ENCODE data around the gene TTYH2. TPM values are rescaled to one million over a fixed set of nuclear protein-coding genes. Genes with fewer than 3 reads are reported as not detected.
"Not testable (repeated sequence)": the region's sequence is repeated elsewhere in the genome, so short reads cannot be mapped to it uniquely, and the experiment has no call there.

TTYH2 gene
- total RNA-seq, 1 donor from 2014 or later: 2.1 TPM

DNA sequence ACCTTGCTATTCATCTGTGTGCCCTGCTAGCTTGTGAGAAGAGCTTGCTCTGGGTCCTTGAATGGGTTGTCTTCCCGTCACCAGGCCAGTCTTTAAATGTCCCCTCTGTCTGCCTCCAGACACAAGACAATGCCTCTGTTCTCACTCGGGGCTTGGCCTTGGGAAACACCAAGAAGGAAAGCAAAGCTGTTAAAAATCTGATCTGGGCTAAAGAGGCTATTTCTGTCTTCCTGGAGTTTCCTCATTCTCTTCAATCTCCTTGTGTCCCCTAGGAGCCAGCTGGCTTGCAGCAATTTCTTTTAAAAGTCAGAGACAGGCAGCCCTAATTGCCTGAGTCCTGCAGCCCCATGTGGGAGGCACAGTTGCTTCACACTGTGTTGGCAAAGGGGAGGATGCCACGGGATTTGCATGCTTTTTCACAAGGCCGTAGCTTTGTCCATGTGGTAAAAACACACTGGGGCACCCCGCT lies 63.2 kb downstream of the TTYH2 start:
- Mint-ChIP-seq H3K36me3 (ENCODE audit: low read depth) (no peaks in the 10 kb centered on the region), H3K4me3 (ENCODE audit: unreplicated experiment) (no peak overlapping the region), H3K9me3 (ENCODE audit: low read depth) (no peaks in the 10 kb centered on the region)

DNA sequence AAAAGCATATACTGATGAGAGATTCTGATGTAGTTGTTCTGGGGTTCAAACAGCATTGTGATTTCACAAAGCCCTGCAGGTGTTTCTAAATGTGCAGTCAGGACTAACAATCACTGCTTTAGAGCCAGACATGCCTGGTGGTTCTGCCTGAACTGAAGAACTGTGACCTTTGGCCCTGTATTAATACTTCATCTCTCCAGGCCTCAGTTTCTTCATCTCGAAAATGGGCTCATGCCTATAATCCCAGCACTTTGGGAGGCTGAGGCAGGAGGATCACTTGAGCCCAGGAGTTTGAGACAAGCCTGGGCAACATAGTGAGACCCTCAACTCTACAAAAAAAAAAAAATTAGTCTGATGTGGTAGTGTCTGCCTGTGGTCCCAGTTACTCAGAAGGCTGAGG lies 64.6 kb downstream of the TTYH2 start:
- no peaks in the 10 kb centered on the region for H3K9me3 Mint-ChIP-seq (ENCODE audit: low read depth)
- TF ChIP-seq, protein P1, sequence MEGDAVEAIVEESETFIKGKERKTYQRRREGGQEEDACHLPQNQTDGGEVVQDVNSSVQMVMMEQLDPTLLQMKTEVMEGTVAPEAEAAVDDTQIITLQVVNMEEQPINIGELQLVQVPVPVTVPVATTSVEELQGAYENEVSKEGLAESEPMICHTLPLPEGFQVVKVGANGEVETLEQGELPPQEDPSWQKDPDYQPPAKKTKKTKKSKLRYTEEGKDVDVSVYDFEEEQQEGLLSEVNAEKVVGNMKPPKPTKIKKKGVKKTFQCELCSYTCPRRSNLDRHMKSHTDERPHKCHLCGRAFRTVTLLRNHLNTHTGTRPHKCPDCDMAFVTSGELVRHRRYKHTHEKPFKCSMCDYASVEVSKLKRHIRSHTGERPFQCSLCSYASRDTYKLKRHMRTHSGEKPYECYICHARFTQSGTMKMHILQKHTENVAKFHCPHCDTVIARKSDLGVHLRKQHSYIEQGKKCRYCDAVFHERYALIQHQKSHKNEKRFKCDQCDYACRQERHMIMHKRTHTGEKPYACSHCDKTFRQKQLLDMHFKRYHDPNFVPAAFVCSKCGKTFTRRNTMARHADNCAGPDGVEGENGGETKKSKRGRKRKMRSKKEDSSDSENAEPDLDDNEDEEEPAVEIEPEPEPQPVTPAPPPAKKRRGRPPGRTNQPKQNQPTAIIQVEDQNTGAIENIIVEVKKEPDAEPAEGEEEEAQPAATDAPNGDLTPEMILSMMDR (IDR thresholded peaks at IDR 0.05): no peak

More for the DNA sequence above, 63.2 kb downstream of the TTYH2 start:
- DNase-seq (ENCODE audit: low spot score): no peak
- TF ChIP-seq, protein P1 (IDR thresholded peaks at IDR 0.05): no peak
- peak overlapping the region; percentile 93 for H3K27ac Mint-ChIP-seq (ENCODE audit: unreplicated experiment)
- peaks cover 16% of the 10 kb centered on the region for H3K27me3 Mint-ChIP-seq (ENCODE audit: low read depth)
- H3K4me1 Mint-ChIP-seq (ENCODE audit: low read depth): peaks cover 38% of the 10 kb centered on the region

GRCh38 chr17:74279617-74280016 lies 66.2 kb downstream of the TTYH2 start:
- H3K27ac Mint-ChIP-seq (ENCODE audit: unreplicated experiment); DNase-seq (ENCODE audit: low spot score); H3K9me3 Mint-ChIP-seq (ENCODE audit: low read depth); H3K27me3 Mint-ChIP-seq (ENCODE audit: low read depth); H3K4me3 Mint-ChIP-seq (ENCODE audit: unreplicated experiment); H3K36me3 Mint-ChIP-seq (ENCODE audit: low read depth): not testable (repeated sequence)
- peaks cover 18% of the 10 kb centered on the region for H3K4me1 Mint-ChIP-seq (ENCODE audit: low read depth)

More for the DNA sequence above, 64.6 kb downstream of the TTYH2 start:
- no peak for DNase-seq (ENCODE audit: low spot score)
- Mint-ChIP-seq H3K27ac (ENCODE audit: unreplicated experiment) (no peak overlapping the region), H3K4me1 (ENCODE audit: low read depth) (peaks cover 28% of the 10 kb centered on the region), H3K36me3 (ENCODE audit: low read depth) (no peaks in the 10 kb centered on the region), H3K27me3 (ENCODE audit: low read depth) (peaks cover 13% of the 10 kb centered on the region), H3K4me3 (ENCODE audit: unreplicated experiment) (no peak overlapping the region)

DNA sequence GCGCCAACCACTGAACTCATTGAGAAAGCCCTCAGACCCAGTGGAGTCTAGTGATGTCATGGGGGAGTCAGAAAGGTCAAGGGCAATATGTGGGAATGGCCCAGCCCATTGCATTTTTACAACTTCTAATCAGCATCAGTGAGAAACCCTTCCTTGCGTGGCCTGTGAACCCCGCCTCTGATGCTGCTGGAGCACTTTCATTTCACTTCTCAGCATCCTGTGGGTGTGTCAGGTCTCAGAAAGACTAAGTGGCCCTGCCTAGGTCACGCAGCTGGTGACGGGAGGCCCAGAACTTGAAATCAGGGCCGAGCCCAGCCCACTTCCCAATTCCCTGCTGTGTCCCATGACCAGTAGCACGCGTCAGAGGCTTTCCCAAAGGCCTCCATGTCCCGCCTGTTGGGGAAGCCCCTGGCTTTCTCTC lies 66.7 kb downstream of the TTYH2 start:
- no peak for DNase-seq (ENCODE audit: low spot score)
- Mint-ChIP-seq H3K27ac (ENCODE audit: unreplicated experiment) (no peak overlapping the region), H3K4me1 (ENCODE audit: low read depth) (peaks cover 20% of the 10 kb centered on the region)

DNA sequence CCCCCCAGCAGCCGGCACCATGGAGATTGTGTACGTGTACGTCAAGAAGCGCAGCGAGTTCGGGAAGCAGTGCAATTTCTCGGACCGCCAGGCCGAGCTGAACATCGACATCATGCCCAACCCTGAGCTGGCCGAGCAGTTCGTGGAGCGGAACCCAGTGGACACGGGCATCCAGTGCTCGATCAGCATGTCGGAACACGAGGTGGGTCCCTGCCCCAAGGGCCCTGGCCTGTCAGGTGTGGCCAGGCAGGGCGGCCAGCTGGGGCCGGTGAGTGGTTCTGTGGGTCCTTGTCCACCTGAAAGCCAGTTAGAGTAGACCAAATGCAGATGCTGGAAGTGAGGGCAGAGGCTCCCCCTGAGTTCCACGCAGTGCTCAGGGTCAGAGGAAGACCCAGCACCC lies 68.4 kb downstream of the TTYH2 start:
- H3K4me1 Mint-ChIP-seq (ENCODE audit: low read depth): peaks cover 6% of the 10 kb centered on the region
- no peak overlapping the region for H3K27ac Mint-ChIP-seq (ENCODE audit: unreplicated experiment)
- no peak for DNase-seq (ENCODE audit: low spot score)
- H3K36me3 Mint-ChIP-seq (ENCODE audit: low read depth): no peaks in the 10 kb centered on the region
- peaks cover 5% of the 10 kb centered on the region for H3K27me3 Mint-ChIP-seq (ENCODE audit: low read depth)
- H3K4me3 Mint-ChIP-seq (ENCODE audit: unreplicated experiment): no peak overlapping the region
- no peaks in the 10 kb centered on the region for H3K9me3 Mint-ChIP-seq (ENCODE audit: low read depth)
- TF ChIP-seq, protein P1 (IDR thresholded peaks at IDR 0.05): no peak

More for the DNA sequence above, 66.7 kb downstream of the TTYH2 start:
- no peaks in the 10 kb centered on the region for H3K36me3 Mint-ChIP-seq (ENCODE audit: low read depth)
- peaks cover 5% of the 10 kb centered on the region for H3K27me3 Mint-ChIP-seq (ENCODE audit: low read depth)
- no peak overlapping the region for H3K4me3 Mint-ChIP-seq (ENCODE audit: unreplicated experiment)
- no peaks in the 10 kb centered on the region for H3K9me3 Mint-ChIP-seq (ENCODE audit: low read depth)
- TF ChIP-seq, protein P1 (IDR thresholded peaks at IDR 0.05): no peak

- not testable (repeated sequence) for H3K4me3 Mint-ChIP-seq (ENCODE audit: unreplicated experiment); H3K27ac Mint-ChIP-seq (ENCODE audit: unreplicated experiment); H3K9me3 Mint-ChIP-seq (ENCODE audit: low read depth); H3K4me1 Mint-ChIP-seq (ENCODE audit: low read depth); H3K36me3 Mint-ChIP-seq (ENCODE audit: low read depth); H3K27me3 Mint-ChIP-seq (ENCODE audit: low read depth); DNase-seq (ENCODE audit: low spot score)
Observed at GRCh38 chr17:74282274-74282586, 68.9 kb downstream of the TTYH2 start.
